GM19397 (cell line): ENCODE data around the gene RAD50.
"Not testable (repeated sequence)": the region's sequence is repeated elsewhere in the genome, so short reads cannot be mapped to it uniquely, and the experiment has no call there.

Source experiments
- ATAC-seq: cut with Tn5 transposase; IDR thresholded peaks from one replicate; pipeline ENCODE4 v1.9.1; 2021; ENCODE audit warnings: mild to moderate bottlenecking, moderate library complexity; ENCODE audit not compliant: unreplicated experiment

Gene RAD50

GRCh38 chr5:132557478-132558172, 848 bp downstream of the RAD50 start:
- ATAC-seq: no peak

GRCh38 chr5:132559383-132560060, 2.7 kb downstream of the RAD50 start:
- no peak for ATAC-seq

GRCh38 chr5:132561601-132562000, 4.8 kb downstream of the RAD50 start:
- no peak for ATAC-seq

GRCh38 chr5:132564555-132564954, 7.8 kb downstream of the RAD50 start:
- ATAC-seq: not testable (repeated sequence)

GRCh38 chr5:132566657-132567056, 9.9 kb downstream of the RAD50 start:
- no peak for ATAC-seq

- no peak for ATAC-seq
Observed at GRCh38 chr5:132576123-132576522, 19.3 kb downstream of the RAD50 start.

GRCh38 chr5:132584560-132584959, 27.8 kb downstream of the RAD50 start:
- not testable (repeated sequence) for ATAC-seq

GRCh38 chr5:132586063-132586462, 29.3 kb downstream of the RAD50 start:
- ATAC-seq: no peak

- ATAC-seq: no peak
Observed at GRCh38 chr5:132589467-132589866, 32.7 kb downstream of the RAD50 start.

- no peak for ATAC-seq
Observed at GRCh38 chr5:132591145-132591544, 34.4 kb downstream of the RAD50 start.

GRCh38 chr5:132592521-132592920, 35.7 kb downstream of the RAD50 start:
- no peak for ATAC-seq

- ATAC-seq: no peak
Observed at GRCh38 chr5:132594170-132594569, 37.4 kb downstream of the RAD50 start.

- no peak for ATAC-seq
Observed at GRCh38 chr5:132595624-132596023, 38.8 kb downstream of the RAD50 start.

- no peak for ATAC-seq
Observed at GRCh38 chr5:132601071-132601728, 44.4 kb downstream of the RAD50 start.

- ATAC-seq: no peak
Observed at GRCh38 chr5:132607095-132607494, 50.3 kb downstream of the RAD50 start.

- ATAC-seq: no peak
Observed at GRCh38 chr5:132608107-132608506, 51.3 kb downstream of the RAD50 start.

- ATAC-seq: no peak
Observed at GRCh38 chr5:132611965-132612364, 55.2 kb downstream of the RAD50 start.

- no peak for ATAC-seq
Observed at GRCh38 chr5:132612846-132613245, 56.1 kb downstream of the RAD50 start.

- ATAC-seq: no peak
Observed at GRCh38 chr5:132621699-132622098, 64.9 kb downstream of the RAD50 start.

- ATAC-seq: no peak
Observed at GRCh38 chr5:132622608-132623007, 65.8 kb downstream of the RAD50 start.

- ATAC-seq: no peak
Observed at GRCh38 chr5:132627470-132627869, 70.7 kb downstream of the RAD50 start.

GRCh38 chr5:132628814-132629213, 72.0 kb downstream of the RAD50 start:
- no peak for ATAC-seq
